Measurements from ENCODE around the gene HOXD4.

The HOXD4 gene

DNA sequence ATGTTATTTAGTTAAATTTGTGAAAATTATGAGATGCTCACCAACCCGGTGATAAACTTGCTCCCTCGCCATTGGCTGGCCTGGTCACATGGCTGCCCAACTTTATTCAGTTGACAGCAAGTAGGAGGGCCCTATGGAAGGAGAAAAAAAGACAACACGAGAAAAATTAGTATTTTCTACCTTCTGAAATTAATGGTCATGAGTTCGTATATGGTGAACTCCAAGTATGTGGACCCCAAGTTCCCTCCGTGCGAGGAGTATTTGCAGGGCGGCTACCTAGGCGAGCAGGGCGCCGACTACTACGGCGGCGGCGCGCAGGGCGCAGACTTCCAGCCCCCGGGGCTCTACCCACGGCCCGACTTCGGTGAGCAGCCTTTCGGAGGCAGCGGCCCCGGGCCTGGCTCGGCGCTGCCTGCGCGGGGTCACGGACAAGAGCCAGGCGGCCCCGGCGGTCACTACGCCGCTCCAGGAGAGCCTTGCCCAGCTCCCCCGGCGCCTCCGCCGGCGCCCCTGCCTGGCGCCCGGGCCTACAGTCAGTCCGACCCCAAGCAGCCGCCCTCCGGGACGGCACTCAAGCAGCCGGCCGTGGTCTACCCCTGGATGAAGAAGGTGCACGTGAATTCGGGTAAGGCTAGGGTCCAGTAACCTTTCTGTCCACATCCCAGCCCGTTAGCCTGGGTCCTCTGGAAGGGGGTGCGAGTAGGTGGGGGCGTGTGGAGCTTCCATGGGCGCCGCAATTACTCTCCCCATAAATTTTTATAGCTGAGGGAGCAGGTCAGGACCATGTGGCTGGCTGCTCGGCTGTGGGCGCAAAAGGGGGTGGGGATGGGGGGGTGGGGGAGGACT, at the start of gene HOXD4:
Gene HOXD4, plus strand, starts transcription at position 109 of the 846 bp plus-strand sequence. Its CDS starts 84 bp downstream, at position 193.
- TF ChIP-seq, protein P1, sequence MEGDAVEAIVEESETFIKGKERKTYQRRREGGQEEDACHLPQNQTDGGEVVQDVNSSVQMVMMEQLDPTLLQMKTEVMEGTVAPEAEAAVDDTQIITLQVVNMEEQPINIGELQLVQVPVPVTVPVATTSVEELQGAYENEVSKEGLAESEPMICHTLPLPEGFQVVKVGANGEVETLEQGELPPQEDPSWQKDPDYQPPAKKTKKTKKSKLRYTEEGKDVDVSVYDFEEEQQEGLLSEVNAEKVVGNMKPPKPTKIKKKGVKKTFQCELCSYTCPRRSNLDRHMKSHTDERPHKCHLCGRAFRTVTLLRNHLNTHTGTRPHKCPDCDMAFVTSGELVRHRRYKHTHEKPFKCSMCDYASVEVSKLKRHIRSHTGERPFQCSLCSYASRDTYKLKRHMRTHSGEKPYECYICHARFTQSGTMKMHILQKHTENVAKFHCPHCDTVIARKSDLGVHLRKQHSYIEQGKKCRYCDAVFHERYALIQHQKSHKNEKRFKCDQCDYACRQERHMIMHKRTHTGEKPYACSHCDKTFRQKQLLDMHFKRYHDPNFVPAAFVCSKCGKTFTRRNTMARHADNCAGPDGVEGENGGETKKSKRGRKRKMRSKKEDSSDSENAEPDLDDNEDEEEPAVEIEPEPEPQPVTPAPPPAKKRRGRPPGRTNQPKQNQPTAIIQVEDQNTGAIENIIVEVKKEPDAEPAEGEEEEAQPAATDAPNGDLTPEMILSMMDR (IDR thresholded peaks at IDR 0.05; ENCODE audit: unreplicated experiment in 3 of 3): no peak
- Mint-ChIP-seq H3K4me3 (peak within 1 kb of the TSS; percentile 84 to 96 (median 94)), H3K36me3 (ENCODE audit: low read depth) (peaks cover 84% of the 10 kb centered on the region), H3K27me3 (ENCODE audit: low read depth) (no peaks in the 10 kb centered on the region), H3K27ac (peak within 1 kb of the TSS; percentile 95 to 99 (median 97)), H3K9me3 (no peaks in the 10 kb centered on the region), H3K4me1 (peaks cover 85% of the 10 kb centered on the region)

DNA sequence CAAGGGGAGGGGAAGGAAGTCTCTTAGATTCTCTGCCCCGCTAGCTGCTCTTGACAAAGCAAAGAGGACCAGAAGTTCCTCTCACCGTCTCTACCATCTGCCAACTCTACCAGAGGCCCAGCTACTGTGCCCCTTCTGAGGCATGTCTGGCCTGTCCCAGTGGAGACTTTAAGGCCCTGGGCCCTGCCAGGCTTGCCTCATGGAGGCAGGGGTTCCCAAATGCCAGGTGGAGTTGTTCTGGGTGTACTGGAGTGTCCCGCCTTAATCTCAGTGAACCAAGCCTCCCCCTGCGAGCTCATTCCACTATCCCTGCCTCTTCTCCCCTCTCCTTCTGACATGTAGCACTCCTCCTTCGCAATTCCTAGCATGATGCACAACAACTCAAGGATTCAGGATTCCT, 49.5 kb upstream of the HOXD4 start:
- no peak overlapping the region for H3K27ac Mint-ChIP-seq
- peaks cover 100% of the 10 kb centered on the region for H3K27me3 Mint-ChIP-seq (ENCODE audit: low read depth)
- H3K36me3 Mint-ChIP-seq (ENCODE audit: low read depth): no peaks in the 10 kb centered on the region
- H3K9me3 Mint-ChIP-seq: no peaks in the 10 kb centered on the region
- H3K4me3 Mint-ChIP-seq: no peak overlapping the region
- TF ChIP-seq, protein P1 (IDR thresholded peaks at IDR 0.05; ENCODE audit: unreplicated experiment in 3 of 3): no peak
- peaks cover 36% of the 10 kb centered on the region for H3K4me1 Mint-ChIP-seq

DNA sequence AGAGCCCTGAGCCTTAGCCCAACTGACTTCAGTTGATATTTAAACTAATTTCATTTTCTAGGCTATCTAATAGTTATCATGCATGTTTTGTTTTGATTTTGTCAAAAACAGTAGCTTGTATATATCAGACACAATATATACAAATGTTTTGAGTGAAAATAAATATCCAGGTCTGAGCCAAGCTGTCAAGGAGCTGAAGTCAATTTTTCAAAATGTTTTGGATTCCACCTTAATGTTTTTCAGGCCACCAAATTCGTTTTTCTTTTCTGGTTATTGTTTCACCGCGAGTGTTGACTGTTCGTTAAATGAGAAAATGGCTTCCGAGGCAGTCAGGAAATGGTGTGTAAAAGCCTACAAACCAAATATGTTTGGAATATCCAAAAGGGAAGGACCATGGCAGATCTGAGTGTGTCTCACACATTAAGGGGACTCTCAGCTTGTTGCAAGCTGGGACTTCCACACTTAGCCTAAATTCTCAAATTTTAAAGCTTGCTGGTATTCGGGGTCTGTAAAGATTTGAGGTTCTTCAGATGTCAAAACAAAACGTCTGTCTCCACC, 49.0 kb upstream of the HOXD4 start:
- no peak overlapping the region for H3K27ac Mint-ChIP-seq
- peaks cover 32% of the 10 kb centered on the region for H3K4me1 Mint-ChIP-seq
- TF ChIP-seq, protein P1 (IDR thresholded peaks at IDR 0.05; ENCODE audit: unreplicated experiment in 3 of 3): no peak
- H3K27me3 Mint-ChIP-seq (ENCODE audit: low read depth): peaks cover 100% of the 10 kb centered on the region
- H3K36me3 Mint-ChIP-seq (ENCODE audit: low read depth): no peaks in the 10 kb centered on the region
- H3K9me3 Mint-ChIP-seq: no peaks in the 10 kb centered on the region
- H3K4me3 Mint-ChIP-seq: no peak overlapping the region

DNA sequence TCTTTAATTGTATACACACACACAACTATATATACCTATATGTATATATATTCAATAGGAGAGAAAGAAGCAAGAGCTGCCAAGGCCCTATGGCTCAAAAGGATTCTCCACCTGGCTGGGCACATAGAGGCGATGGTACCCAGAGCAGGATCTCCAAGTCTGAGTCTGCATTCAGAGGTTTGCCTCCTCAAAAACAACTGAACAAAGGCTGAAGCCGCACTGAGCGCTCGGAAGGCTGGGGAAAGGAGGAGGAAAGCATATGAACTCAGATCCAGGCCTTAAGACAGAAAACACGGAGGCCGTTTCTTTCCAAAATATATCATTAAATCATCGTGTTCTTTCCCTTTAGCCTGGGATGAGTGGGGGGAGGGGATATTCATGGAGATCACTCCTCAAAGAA, 48.2 kb upstream of the HOXD4 start:
- no peaks in the 10 kb centered on the region for H3K9me3 Mint-ChIP-seq

DNA sequence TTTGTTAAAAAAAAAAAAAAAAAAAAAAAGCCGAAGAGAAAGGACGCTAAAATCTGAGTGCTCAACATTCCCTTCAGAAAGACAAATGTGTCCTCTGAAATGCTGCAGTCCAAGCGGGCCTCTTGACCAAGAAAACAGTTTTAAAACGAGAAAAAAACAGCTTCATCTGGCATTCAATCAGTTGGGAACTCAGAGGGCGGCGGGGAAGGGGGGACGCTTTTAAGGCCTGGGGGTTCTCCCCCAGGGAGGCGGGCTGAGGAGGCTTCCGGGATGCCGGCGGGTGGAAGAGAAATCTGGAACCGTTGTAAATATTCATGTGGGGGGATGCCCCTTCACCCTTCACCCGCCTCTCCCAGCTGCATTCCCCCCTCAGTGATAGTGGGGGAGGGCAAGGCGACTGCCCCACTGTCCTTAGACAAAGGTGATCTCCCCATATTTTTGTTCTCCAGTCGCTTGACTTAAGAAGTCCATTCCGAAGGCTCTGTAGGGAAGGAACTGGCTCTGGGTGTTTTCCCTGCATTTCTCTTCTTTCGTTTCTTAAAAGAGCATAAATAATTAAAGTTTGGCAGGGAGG, 47.5 kb upstream of the HOXD4 start:
- H3K9me3 Mint-ChIP-seq: no peaks in the 10 kb centered on the region
- H3K4me3 Mint-ChIP-seq: peak overlapping the region; percentile 9 to 86 (median 48)
- peaks cover 4% of the 10 kb centered on the region for H3K36me3 Mint-ChIP-seq (ENCODE audit: low read depth)
- H3K27me3 Mint-ChIP-seq (ENCODE audit: low read depth): peaks cover 96% of the 10 kb centered on the region
- H3K4me1 Mint-ChIP-seq: peaks cover 27% of the 10 kb centered on the region
- peak overlapping the region in 2 of 3 experiments; percentile 7 to 94 for H3K27ac Mint-ChIP-seq
- TF ChIP-seq, protein P1 (IDR thresholded peaks at IDR 0.05; ENCODE audit: unreplicated experiment in 3 of 3): no peak

More for the DNA sequence above, 48.2 kb upstream of the HOXD4 start:
- H3K4me1 Mint-ChIP-seq: peaks cover 25% of the 10 kb centered on the region
- peak overlapping the region in 1 of 3 experiments; percentile 94 for H3K27ac Mint-ChIP-seq
- H3K4me3 Mint-ChIP-seq: peak overlapping the region in 1 of 3 experiments; percentile 61
- TF ChIP-seq, protein P1 (IDR thresholded peaks at IDR 0.05; ENCODE audit: unreplicated experiment in 3 of 3): no peak
- H3K36me3 Mint-ChIP-seq (ENCODE audit: low read depth): no peaks in the 10 kb centered on the region
- H3K27me3 Mint-ChIP-seq (ENCODE audit: low read depth): peaks cover 96% of the 10 kb centered on the region
